ENCODE results near the gene SPTBN4.

Gene SPTBN4

GRCh38 chr19:40420766-40421765 lies 45.7 kb upstream of the SPTBN4 start (continued):
- TF ChIP-seq ZNF518A (tag by site-specific recombination; conservative IDR thresholded peaks at IDR 0.05; ENCODE audit: low read depth), result 0 out of 2 replicates have a peak, but pooled peaks have one; percentile 13
- TF ChIP-seq YY1 (tag by site-specific recombination; IDR thresholded peaks at IDR 0.05), result peak; percentile 67; the same call in 1 of the 2 replicates
- peak; percentile 69; the same call in 1 of the 2 replicates for TF ChIP-seq INSM2 (tag by site-specific recombination; IDR thresholded peaks at IDR 0.05)
- peak; percentile 87 for TF ChIP-seq ZNF629 (tag by site-specific recombination; IDR thresholded peaks at IDR 0.05)
- 0 out of 2 replicates have a peak, but pooled peaks have one; percentile 10 for TF ChIP-seq ZNF404 (tag by site-specific recombination; IDR thresholded peaks at IDR 0.05)
- peak; percentile 77 for TF ChIP-seq ZNF2 (tag by site-specific recombination; IDR thresholded peaks at IDR 0.05)
- TF ChIP-seq, protein P1, sequence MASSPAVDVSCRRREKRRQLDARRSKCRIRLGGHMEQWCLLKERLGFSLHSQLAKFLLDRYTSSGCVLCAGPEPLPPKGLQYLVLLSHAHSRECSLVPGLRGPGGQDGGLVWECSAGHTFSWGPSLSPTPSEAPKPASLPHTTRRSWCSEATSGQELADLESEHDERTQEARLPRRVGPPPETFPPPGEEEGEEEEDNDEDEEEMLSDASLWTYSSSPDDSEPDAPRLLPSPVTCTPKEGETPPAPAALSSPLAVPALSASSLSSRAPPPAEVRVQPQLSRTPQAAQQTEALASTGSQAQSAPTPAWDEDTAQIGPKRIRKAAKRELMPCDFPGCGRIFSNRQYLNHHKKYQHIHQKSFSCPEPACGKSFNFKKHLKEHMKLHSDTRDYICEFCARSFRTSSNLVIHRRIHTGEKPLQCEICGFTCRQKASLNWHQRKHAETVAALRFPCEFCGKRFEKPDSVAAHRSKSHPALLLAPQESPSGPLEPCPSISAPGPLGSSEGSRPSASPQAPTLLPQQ (tag by site-specific recombination; IDR thresholded peaks at IDR 0.05), result peak; percentile 96
- TF ChIP-seq ZNF341 (tag by site-specific recombination; IDR thresholded peaks at IDR 0.05; ENCODE audit: low read depth), result peak; percentile 93
- no peak for TF ChIP-seq MYNN (tag by site-specific recombination; IDR thresholded peaks at IDR 0.05; ENCODE audit: borderline replicate concordance)
- TF ChIP-seq ZNF354C (tag by site-specific recombination; IDR thresholded peaks at IDR 0.05; ENCODE audit: borderline replicate concordance, low read depth), result no peak
- no peak for TF ChIP-seq TCF7L2 (IDR thresholded peaks at IDR 0.05; ENCODE audit: borderline replicate concordance, low read depth, low read length)
- TF ChIP-seq ZNF280D (tag by site-specific recombination; IDR thresholded peaks at IDR 0.05), result 0 out of 2 replicates have a peak, but pooled peaks have one; percentile 23
- peak; percentile 83 for TF ChIP-seq ZNF324 (tag by site-specific recombination; IDR thresholded peaks at IDR 0.05)
- no peak for TF ChIP-seq TRIM28 (IDR thresholded peaks at IDR 0.05; ENCODE audit: borderline replicate concordance, low read length)
- TF ChIP-seq, protein P2, sequence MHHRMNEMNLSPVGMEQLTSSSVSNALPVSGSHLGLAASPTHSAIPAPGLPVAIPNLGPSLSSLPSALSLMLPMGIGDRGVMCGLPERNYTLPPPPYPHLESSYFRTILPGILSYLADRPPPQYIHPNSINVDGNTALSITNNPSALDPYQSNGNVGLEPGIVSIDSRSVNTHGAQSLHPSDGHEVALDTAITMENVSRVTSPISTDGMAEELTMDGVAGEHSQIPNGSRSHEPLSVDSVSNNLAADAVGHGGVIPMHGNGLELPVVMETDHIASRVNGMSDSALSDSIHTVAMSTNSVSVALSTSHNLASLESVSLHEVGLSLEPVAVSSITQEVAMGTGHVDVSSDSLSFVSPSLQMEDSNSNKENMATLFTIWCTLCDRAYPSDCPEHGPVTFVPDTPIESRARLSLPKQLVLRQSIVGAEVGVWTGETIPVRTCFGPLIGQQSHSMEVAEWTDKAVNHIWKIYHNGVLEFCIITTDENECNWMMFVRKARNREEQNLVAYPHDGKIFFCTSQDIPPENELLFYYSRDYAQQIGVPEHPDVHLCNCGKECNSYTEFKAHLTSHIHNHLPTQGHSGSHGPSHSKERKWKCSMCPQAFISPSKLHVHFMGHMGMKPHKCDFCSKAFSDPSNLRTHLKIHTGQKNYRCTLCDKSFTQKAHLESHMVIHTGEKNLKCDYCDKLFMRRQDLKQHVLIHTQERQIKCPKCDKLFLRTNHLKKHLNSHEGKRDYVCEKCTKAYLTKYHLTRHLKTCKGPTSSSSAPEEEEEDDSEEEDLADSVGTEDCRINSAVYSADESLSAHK (tag by site-specific recombination; IDR thresholded peaks at IDR 0.05), result peak; percentile 76
- TF ChIP-seq, protein P3, sequence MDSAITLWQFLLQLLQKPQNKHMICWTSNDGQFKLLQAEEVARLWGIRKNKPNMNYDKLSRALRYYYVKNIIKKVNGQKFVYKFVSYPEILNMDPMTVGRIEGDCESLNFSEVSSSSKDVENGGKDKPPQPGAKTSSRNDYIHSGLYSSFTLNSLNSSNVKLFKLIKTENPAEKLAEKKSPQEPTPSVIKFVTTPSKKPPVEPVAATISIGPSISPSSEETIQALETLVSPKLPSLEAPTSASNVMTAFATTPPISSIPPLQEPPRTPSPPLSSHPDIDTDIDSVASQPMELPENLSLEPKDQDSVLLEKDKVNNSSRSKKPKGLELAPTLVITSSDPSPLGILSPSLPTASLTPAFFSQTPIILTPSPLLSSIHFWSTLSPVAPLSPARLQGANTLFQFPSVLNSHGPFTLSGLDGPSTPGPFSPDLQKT (IDR thresholded peaks at IDR 0.05; ENCODE audit: borderline replicate concordance, low read depth, low read length), result peak; percentile 99
- TF ChIP-seq ZNF621 (tag by site-specific recombination; IDR thresholded peaks at IDR 0.05), result no peak
- TF ChIP-seq ZNF248 (tag by site-specific recombination; IDR thresholded peaks at IDR 0.05), result no peak
- TF ChIP-seq ZNF37A (tag by site-specific recombination; IDR thresholded peaks at IDR 0.05), result no peak
- TF ChIP-seq ZNF549 (tag by site-specific recombination; IDR thresholded peaks at IDR 0.05), result no peak
- no peak for TF ChIP-seq ZNF596 (tag by site-specific recombination; IDR thresholded peaks at IDR 0.05)
- peak; percentile 97 for TF ChIP-seq SP7 (tag by site-specific recombination; IDR thresholded peaks at IDR 0.05)
- TF ChIP-seq GLIS2 (tag by site-specific recombination; IDR thresholded peaks at IDR 0.05), result peak; percentile 100

Data from HEK293 (cell line).